ENCODE results near the gene KIAA2012.
"Not testable (repeated sequence)": the region's sequence is repeated elsewhere in the genome, so short reads cannot be mapped to it uniquely, and the experiment has no call there.

Gene KIAA2012

DNA sequence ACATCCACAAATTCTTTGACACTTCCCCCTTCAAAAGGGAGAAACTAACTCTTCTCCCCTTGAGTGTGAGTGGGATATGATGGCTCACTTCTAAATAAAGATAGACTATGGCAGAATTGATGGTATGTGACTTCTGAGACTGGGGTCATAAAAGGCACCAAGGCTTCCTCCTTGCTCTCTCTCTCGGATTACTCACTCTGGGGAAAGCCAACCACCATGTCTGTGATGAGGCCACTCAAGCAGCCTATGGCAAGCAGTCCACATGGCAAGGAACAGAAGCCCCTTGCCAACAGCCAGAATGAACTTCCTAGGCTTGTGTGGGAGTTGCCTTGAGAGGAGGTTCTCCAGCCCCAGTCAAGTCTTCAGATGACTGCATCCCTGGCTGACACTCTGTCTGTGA lies 43.6 kb downstream of the KIAA2012 start:
- DNase-seq (ENCODE audit: low read depth) = no peak

DNA sequence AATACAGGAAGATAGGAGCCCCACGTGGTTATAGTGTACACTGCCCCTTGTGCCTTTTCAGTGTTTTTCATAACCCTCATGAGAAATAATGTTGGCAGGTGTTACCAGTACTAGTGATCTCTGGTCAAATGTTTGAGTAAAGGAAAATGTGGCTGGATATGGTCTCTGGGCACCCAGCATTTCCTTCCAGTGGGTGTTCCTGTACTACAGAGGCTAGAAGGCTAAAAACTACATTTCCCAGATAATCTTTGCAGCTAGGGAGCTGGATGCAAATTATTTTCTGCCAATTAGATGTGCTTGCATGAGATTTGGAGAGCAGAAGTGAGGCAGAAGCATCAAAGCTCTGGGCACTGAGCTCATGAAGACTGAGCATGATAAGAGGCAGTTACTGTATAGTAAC lies 45.1 kb downstream of the KIAA2012 start:
- DNase-seq (ENCODE audit: low read depth) = no peak

DNA sequence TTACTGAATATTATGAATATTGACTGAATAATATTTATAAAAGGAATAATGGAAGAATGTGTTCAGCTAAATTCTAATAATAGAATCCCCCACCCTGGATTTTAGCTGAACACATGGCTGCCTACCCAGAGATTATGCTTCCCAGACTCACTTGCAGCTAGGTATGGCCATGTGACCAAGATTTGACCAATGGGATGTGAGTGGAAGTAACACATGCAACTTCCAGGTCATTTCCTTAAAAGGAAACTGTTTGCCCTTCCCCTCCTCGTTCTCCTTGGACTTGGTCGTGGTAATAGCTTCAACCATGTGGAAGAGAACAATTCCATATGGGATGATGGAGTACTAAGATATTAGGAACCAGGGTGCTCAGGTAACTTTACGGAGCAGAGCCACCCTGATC lies 47.8 kb downstream of the KIAA2012 start:
- no peak for DNase-seq (ENCODE audit: low read depth)

DNA sequence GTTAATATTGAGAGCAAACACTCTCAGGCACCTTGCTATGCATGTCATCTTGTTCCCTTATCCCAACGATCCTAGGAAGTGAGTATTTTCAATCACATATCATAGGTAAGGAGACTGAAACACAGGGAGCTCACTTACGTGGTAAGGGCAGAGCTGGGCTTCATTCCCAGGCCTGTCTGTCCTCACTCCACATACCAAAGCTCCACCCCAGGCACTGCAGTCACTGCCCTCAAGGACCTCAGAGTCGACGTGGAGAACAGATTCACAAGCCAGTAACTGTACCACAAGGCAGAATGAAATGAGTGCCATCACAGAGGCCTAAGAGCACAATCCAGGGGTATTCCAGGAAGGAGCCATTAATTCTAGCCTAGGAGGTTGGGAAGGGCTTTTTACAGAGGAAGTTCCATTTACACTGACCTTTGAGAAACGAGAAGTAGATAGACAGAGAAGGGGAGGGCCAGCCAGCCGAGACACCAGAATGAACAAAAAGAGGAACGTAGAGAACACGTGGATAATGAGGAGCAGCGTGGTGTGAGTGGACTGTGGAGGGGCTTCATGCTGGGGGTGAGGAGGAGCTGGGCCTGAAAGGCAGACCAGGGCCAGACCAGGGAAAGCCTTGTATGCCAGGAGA lies 48.6 kb downstream of the KIAA2012 start:
- no peak for DNase-seq (ENCODE audit: low read depth)

DNA sequence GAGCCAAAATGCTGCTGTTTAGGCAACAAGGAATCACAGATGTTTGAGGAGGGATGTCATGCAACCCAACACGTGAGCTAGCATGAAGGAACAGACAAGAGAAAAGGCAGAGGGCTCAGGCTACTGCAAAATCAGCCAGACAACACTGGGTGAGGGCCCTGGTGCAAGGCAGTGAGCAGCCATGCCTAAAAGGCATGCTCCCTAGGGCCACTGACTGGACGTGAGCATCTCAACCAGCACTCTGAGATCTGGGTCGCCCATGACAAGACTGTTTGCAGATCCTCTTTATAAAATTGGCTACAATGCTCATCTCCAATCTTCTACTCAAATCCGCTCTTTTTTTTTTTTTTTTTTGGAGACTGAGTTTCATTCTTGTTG lies 49.1 kb downstream of the KIAA2012 start:
- no peak for DNase-seq (ENCODE audit: low read depth)

DNA sequence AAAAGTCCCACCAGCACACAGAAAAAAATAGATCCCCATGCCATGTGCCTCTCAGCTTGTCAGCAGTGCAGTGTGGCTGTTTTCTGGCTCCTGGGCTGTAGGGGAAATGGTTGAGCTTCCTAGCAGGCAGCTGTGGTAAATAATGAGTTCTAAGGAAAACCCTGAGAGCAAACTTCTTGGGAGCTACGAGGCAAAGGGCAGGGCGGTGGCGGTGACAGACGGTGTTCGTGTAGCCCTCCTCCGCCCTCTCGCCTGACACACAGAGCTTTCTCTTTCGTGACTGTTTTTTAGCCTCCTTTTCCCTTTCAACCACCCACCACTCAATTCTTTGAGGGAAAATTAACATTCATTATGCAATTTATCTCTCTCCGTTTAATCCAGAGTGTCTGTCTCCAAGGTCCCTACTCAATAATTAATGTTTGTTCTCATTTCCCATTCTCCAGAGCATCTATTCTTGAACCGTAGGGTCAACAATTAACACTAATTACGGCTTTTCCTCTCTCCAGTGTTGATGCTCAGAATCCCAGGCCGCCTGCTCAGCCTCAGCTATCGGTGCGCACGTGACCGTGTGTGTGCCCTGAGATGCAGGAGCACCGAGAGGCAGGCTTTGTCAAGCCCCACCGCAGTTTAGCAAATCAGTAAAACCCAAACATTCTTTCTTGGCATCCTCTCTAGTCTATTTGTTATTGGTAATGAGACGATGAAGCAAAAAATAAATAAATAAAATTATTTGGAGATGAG lies 50.1 kb downstream of the KIAA2012 start:
- DNase-seq (ENCODE audit: low read depth) = no peak

DNA sequence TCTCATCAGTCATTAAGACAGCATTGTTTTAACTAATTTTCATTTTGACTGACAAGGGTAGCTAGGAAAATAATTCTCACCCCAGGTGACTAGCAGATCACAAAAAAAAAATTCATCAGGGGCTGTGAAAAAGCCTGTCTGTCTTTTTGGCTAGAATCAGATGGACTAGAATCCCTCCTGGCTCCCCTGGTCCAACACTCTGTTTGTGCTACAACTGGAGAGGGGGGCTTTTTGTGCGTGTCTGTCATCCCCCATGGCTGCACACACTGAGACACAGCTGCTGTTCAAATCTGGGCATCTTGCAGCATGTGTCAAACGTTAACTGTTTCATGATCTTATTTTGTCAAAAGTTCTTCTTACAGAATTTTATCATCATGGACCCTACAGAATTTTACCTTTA lies 51.2 kb downstream of the KIAA2012 start:
- DNase-seq (ENCODE audit: low read depth) = no peak

DNA sequence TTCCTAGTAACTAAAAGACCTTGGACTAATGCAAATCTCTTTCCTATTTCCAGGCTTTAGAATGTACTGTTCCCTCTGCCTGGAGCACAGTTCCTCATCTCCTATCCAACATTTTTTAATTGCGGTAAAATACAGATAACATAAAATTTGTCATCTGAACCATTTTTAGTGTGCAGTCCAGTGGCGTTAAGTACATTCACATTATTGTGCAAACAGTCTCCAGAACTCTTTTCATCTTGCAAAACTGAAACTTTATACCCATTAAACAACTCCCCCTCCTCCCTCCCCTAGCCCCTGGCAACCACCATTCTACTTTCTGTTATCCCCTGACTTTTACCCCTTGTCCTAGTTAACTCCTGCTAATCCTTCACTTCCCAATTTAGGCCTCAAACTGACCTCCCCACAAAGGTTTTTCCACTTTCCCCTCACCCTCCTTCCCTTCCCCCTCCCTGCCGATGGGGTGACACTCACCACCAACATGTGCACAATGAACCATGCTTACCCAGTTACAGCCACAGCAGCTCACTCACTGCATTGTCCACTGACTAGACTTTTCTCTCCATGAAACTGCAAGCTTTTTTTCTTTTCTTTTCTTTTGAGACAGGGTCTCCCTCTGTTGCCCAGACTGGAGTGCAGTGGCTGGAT lies 54.8 kb downstream of the KIAA2012 start:
- DNase-seq (ENCODE audit: low read depth) = no peak

DNA sequence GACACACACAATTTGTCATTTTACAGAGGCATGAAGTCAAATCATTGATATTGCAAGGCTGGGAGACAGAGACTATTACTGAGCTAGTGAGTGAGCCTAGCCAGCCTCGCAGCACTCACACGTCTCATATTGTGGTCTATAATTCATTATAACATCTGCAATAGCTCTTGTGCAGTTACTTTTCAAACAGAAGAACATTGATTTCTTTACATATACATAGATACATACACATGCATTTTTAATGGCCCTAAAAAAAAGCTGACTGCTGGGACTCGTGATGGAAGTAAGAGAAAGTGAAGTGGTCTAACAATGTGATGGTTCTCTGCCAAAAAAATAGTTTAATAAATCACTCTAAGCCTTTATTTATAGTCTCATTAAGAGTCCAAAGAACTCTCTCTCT lies 56.8 kb downstream of the KIAA2012 start:
- DNase-seq (ENCODE audit: low read depth) = no peak

DNA sequence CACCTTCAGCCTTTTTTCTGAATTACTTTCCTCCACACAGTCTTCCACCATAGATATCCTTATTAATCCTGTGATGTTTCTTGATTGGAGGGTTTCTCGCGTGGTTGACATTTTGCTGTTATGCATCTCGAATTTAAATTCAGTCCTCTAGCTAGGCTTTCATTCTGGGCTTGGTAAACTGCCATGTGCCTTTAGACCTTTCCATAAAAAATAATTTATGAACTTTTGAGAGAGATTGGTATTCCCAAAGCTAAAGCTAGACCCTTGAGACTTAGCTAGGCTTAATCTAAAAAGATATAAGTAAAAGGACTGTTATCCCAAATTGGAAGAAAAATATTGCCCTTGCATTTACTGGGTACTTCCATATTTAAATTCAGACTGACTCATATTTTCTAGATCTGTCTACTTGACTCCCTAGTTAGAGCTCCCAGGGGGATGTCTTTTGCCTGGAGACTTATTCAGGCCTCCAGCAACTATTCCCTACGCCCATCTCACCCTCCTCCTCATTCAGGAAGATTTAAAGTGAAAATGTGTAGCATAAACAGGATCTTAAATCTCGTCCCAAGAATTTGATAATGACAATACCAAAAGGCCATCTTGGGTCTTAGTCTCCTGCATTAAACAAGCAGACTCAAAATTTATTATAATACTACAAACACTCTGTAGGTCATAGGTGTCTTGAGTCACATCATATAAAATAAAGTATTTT lies 60.3 kb downstream of the KIAA2012 start:
- no peak for DNase-seq (ENCODE audit: low read depth)

DNA sequence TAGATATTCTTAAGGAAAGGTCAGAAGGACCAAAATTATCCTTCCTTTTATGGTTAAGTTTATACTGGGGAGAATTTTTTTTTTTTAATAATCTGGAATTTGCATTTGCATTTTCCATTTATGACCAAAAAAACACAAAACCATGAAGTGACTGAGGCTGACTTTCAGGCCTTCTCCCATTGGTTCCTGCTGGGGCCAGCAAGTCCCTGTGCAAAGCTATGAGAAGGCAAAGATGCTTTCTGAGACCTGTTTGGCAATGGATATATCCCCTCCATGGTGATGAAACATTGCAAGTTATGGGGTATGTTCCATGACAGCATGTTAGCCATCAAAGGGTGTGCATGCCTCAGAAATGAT lies 60.8 kb downstream of the KIAA2012 start:
- no peak for DNase-seq (ENCODE audit: low read depth)

DNA sequence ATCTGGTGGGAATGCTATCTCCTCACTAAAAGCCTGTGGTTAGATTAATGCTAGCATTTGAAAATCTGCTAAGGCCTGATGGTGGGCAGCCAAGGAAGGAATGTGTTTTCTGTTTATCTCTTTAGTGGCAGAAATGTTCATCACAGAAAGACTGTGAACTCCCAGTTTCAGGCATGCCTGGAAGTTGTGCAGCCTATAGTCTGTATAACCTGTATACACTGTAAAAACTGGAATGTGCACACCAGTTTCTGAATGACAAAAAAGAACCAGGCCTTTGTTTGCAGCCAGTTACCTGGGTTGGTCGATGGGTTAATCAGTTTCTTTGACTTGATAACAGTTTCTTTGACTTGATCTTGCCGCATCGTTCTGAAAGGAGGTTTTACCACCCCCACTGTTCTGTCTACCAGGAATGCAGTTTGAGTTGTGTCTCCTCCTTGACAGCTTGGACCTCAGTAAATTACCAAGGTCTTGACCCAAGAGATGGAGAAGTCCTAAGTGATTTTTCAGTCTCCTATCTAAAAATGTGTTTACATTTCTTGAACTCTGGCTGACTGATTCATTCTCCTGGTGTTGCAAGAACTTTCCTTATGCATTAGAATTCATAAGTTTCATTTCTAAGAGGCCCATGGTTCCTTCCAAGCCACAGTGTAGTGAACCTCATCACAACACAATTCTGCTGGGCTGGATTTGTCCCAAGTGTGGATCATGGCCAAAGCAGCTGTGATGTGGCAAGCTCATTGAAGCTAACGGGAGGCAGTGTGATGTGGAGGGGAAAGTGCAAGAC lies 62.2 kb downstream of the KIAA2012 start:
- DNase-seq (ENCODE audit: low read depth) = no peak

DNA sequence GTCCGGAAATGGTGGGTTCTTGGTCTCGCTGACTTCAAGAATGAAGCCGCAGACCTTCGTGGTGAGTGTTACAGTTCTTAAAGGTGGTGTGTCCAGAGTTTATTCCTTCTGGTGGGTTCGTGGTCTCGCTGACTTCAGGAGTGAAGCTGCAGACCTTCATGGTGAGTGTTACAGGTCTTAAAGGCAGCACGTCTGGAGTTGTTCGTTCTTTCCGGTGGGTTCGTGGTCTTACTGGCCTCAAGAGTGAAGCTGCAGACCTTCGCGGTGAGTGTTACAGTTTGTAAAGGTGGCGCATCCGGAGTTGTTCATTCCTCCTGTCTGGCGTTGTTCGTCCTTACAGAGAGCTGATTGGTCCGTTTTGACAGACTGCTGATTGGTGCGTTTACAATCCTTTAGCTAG lies 63.0 kb downstream of the KIAA2012 start:
- DNase-seq (ENCODE audit: low read depth) = not testable (repeated sequence)

DNA sequence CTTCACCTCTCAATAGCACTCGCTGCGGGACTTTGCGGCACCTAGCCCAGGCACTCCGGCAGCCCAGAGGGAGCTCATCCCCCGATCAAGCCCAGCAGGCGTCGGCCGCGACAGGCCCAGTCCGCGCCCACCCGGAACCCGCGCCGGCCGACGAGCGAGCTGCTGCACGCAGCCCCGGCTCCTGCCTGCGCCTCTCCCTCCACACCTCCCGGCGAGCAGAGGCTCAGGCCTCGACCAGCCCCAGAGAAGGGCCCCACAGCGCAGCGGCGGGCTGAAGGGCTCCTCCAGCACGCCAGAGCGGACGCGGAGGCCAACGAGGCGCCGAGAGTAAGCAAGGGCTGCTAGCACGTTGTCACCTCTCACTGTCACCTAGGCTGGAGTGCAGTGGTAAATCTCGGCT lies 63.5 kb downstream of the KIAA2012 start:
- DNase-seq (ENCODE audit: low read depth) = no peak

DNA sequence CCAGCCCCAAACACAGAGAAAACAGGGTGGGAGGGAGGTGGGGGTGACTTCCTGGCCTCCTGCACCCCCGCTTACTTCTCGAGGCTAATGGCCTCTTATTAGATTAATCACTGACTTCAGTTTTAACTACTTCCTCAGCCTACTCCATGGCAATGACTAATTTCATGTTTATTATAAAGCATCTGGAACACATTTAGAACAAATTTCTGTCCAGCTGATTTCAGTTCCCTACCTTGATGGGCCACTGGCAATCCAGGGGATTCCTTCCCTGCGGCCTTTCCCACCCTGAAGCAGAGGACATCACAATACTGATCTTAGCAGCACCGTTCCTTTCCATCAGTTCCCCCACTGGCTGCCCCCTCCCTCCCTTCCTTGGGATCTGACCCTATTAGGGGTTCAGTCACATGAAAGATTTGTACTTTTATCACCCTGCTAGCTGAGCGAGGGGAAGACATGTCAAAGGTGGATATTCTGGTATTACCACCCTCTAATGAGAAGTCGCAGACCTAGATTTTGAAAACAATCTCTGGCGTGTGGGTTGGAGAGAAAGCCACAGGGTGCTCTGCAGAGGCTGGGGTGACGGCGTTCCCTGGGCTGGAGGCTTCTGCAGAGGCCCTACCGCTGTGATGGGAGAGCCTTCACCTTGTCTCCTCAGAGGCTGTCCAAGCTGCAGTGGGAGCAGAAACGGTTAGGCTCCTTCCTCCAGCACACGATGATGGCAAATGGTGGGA lies 67.6 kb downstream of the KIAA2012 start:
- DNase-seq (ENCODE audit: low read depth) = no peak

DNA sequence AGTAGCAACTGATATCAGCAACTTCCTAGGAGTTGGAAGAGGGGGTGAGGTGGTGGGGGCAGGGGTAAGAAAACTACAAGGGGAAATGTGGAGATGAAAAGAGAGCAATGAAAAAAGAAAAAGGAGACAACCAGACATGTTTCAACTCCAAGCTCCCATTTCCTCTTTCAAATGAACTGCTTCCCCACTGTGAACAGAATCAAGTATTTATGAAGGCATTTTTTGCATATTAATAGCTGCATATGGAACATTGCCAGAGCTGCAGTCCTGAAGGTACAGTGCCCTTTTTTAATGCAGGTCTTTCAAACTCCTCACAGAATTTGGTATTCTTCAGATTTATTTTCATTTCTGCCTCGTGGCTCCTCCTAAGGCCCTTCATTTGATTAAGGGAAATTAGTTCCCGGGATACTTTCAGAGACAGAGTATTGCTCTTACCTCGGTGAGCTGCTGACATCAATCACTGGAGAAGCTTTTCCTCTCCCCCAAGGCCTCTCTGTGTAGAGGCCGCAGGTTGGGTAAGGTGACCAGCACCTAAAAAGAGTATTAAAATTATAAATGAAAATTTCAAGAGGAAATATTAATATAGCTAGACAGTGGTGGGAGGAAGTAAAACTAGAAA lies 68.4 kb downstream of the KIAA2012 start:
- DNase-seq (ENCODE audit: low read depth) = no peak

DNA sequence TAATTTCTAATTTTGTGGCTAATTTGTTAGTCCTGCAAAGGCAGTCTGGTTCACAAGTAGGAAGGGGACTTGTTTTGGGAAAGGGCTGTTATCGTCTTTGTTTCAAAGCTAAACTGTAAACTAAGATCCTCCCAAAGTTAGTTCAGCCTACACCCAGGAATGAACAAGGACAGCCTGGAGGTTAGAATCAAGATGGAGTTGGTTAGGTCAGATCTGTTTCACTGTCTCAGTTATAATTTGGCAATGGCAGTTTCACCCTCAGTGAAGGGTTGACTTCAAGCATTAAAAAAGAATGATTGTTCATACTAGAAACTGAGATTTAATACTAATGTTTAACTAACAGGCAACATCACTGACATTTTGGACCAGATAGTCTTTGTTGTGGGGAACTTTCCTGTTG lies 69.5 kb downstream of the KIAA2012 start:
- no peak for DNase-seq (ENCODE audit: low read depth)

DNA sequence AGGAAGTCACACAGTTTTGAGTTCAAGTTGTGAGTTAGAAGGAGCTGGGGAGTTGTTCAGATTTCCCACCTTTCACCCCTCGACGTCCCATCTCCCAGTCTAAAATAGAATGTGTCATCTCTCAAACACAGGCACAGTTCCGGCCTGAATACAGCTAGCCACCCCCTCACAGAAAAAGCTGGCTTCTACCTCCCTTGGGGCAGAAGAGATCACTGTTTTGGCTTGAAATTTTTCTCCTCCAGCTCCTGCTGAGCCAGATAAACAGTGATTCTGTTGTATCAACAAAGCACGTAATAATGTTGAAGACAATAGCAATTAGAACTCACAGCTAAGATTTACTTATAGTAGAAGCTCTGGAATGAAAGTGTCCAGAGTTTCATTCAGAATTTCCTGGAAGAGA lies 74.7 kb downstream of the KIAA2012 start:
- no peak for DNase-seq (ENCODE audit: low read depth)

DNA sequence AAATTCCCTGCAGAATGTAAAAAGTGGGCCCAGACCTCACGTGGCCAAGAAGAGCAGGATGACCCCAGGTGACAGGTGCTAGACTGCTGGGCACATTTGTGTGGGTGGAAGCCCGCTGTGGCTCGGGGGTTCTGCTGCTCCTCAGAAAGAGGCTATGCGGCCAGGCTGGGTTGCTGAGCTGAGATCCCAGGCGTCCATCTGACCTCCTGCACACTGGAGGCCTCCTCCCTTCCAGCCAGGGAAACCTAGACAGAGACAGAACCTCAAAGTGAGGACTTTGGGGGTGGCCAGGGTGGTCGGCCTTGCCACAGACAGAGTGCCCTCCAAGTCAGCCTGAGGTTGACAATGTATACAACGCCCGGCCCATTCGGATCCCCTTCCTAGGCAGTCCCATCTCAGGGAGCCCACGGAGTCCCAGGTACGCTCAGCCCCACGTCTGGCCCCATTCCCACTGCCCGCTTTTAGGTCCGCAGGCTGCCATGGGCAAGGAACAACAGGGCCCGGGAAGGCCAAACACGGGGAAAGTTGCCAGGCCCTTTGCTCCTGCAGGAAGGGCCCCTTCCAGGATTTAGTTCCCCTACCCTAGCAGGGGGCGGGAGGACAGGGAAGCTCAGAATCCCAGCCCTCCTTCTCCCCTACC lies 75.6 kb downstream of the KIAA2012 start:
- DNase-seq (ENCODE audit: low read depth) = no peak

DNA sequence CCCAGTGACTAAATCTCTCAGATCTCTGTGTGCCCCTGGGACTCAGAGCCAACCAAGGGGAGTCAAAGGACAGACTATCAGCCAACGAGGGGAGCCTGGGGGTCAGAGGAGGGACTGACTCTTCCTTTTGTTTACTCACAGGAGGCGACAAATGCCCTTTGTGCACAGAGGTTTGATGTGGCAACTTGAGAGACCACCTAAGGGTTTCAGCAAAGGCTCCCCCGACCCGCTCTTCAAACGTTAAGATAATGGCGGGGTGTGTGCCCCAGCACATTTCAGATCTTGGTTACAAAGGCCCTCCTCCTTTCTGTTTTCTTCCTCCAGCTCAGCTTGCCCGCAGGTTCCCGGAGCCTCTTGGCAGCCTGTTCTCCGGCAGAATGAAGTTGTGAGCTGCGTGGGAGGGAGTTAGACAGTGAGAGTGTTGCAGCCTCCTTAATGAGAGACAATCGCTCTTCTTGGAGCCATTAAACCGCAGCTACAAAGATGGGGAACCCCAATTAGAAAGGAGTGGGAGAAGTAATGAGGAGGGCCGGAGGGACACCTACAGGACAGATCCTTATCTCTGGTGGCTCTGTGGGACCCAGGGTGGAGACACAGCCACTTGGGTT lies 76.2 kb downstream of the KIAA2012 start:
- no peak for DNase-seq (ENCODE audit: low read depth)
